Measurements from ENCODE around the gene KAT8.
"Not testable (repeated sequence)": the region's sequence is repeated elsewhere in the genome, so short reads cannot be mapped to it uniquely, and the experiment has no call there.

Gene KAT8

GRCh38 chr16:31170048-31170447 is 52.6 kb downstream of the KAT8 start:
- intact Hi-C loops (cut with DNase I); DNase-seq: not testable (repeated sequence)

GRCh38 chr16:31177136-31177535 is 59.7 kb downstream of the KAT8 start:
- no peak for DNase-seq
- intact Hi-C loops (cut with DNase I) = no loop called here

GRCh38 chr16:31179219-31179746 is 61.8 kb downstream of the KAT8 start:
- intact Hi-C loops (cut with DNase I) = no loop called here
- DNase-seq = peak in 4 of 42 donors; percentile 8 to 57 (median 24)

GRCh38 chr16:31179747-31180459 is 62.4 kb downstream of the KAT8 start, which contains the start of gene FUS:
Gene FUS, plus strand, starts transcription at chr16:31180139. Its CDS starts 76 bp downstream, at chr16:31180215.
- peak; percentile 80 to 97 (median 93) for DNase-seq
- intact Hi-C loops (cut with DNase I) = loop anchor here (10.0 kb wide), 1 partner anchor 265 kb away; the partner anchor contains the start of gene ZNF843

All from head of caudate nucleus (tissue), 42 donors.